NCI-H128 (cell line): ENCODE results near the gene TRPM3.

Source experiments
- DNase-seq: peaks from one replicate; lab custom pipeline; 2025; ENCODE audit not compliant: unreplicated experiment; lab: John Stamatoyannopoulos, UW

TRPM3 gene

GRCh38 chr9:70901013-70901412, 220.4 kb downstream of the TRPM3 start:
- DNase-seq: no peak

- DNase-seq: no peak
Measured at GRCh38 chr9:70893580-70894122, 227.8 kb downstream of the TRPM3 start.

- DNase-seq: no peak
Measured at GRCh38 chr9:70888471-70888870, 232.9 kb downstream of the TRPM3 start.

- DNase-seq: no peak
Measured at GRCh38 chr9:70887826-70888225, 233.6 kb downstream of the TRPM3 start.

- no peak for DNase-seq
Measured at GRCh38 chr9:70883963-70884793, 237.2 kb downstream of the TRPM3 start.

- no peak for DNase-seq
Measured at GRCh38 chr9:70883056-70883455, 238.4 kb downstream of the TRPM3 start.

GRCh38 chr9:70881333-70881732, 240.1 kb downstream of the TRPM3 start:
- no peak for DNase-seq

- DNase-seq: no peak
Measured at GRCh38 chr9:70880535-70880934, 240.9 kb downstream of the TRPM3 start.

- no peak for DNase-seq
Measured at GRCh38 chr9:70878576-70878975, 242.8 kb downstream of the TRPM3 start.

- DNase-seq: no peak
Measured at GRCh38 chr9:70874451-70874850, 247.0 kb downstream of the TRPM3 start.

GRCh38 chr9:70873506-70873905, 247.9 kb downstream of the TRPM3 start:
- DNase-seq: no peak

GRCh38 chr9:70868661-70869652, 252.5 kb downstream of the TRPM3 start:
- DNase-seq: no peak

GRCh38 chr9:70868041-70868440, 253.4 kb downstream of the TRPM3 start:
- DNase-seq: no peak

- DNase-seq: no peak
Measured at GRCh38 chr9:70865471-70865870, 255.9 kb downstream of the TRPM3 start.

GRCh38 chr9:70861797-70862196, 259.6 kb downstream of the TRPM3 start:
- DNase-seq: no peak

- no peak for DNase-seq
Measured at GRCh38 chr9:70861376-70861775, 260.0 kb downstream of the TRPM3 start.

- DNase-seq: no peak
Measured at GRCh38 chr9:70859694-70860093, 261.7 kb downstream of the TRPM3 start.

- no peak for DNase-seq
Measured at GRCh38 chr9:70856411-70856810, 265.0 kb downstream of the TRPM3 start.

- DNase-seq: no peak
Measured at GRCh38 chr9:70852711-70853240, 268.6 kb downstream of the TRPM3 start.

GRCh38 chr9:70840266-70840665, 281.2 kb downstream of the TRPM3 start:
- no peak for DNase-seq

GRCh38 chr9:70835323-70835722, 286.1 kb downstream of the TRPM3 start:
- no peak for DNase-seq
